Sigmoid colon (tissue), 4 donors: ENCODE data around the gene PTH1R.

Experiments used
- CTCF ChIP-seq, 4 experiments: fragments of 450-650 bp in 3 of 4; fragments of 200-600 bp in 1 of 4; IDR thresholded peaks; one replicate each; pipeline ENCODE4 v1.5.1; 2016 to 2019; ENCODE audit warnings: antibody characterized with exemption in 4 of 4, mild to moderate bottlenecking in 3 of 4, moderate library complexity in 2 of 4
- POLR2A ChIP-seq, 2 donors: fragments of 450-650 bp; IDR thresholded peaks; one replicate each; pipeline ENCODE4 v1.6.1; 2016; ENCODE audit warnings: antibody characterized with exemption in 2 of 2, mild to moderate bottlenecking in 2 of 2, moderate library complexity in 2 of 2
- POLR2AphosphoS5 ChIP-seq, 4 donors: sonication (generic); formaldehyde crosslinking; IDR thresholded peaks; one replicate each; pipeline ENCODE4 v1.6.1; 2017; ENCODE audit warnings: antibody characterized with exemption in 4 of 4

- TF ChIP-seq CTCF (IDR thresholded peaks at IDR 0.05) (no peak), POLR2A (IDR thresholded peaks at IDR 0.05) (no peak), POLR2AphosphoS5 (IDR thresholded peaks at IDR 0.05) (no peak)
Observed at GRCh38 chr3:46877406-46878125, at the start of gene PTH1R.
